ENCODE data around the gene ZNF883.

DNA sequence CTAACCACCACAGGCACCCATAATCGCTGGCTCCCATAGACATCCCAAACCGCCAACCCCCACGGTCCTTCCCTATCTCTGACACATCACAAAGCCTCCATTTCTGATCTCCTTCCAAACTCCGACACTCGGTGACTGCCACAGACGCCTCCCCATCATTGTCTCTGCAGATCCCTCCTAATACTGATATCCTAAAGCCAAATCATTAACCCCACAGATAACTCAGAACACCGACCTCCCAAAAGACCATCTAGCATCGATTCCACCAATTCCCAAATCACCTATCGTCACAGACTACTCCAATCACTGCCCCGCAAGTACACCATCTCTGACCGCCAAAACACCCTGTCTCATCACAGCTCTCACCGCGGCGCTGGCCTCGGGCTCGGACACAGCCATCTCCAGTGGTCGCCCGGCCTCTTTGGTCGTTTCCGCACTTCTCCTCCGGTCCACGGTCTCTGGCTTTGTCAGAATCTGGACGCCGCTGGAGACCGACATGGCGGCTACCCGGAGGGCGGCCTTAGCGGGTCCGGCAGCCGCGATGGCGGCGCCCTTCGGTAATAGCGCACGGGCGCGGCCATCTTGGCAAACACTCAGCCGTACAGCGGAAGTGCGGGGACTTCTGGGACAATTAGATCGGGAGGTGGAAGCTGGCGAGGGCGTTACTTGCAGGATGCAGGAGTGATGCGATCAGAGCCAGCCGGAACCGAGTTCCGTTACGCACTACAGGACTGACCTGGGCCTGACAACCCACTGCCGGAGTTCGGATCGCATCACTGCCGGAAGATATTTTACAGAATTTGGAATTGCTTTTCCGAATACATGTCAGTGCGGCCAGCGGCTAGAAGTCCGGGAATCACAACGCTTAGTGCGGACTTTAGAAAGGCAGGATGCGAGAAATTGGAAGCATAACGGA is 44.5 kb upstream of the ZNF883 start, which contains the start of gene ZFP37:
- TF ChIP-seq, protein P1, sequence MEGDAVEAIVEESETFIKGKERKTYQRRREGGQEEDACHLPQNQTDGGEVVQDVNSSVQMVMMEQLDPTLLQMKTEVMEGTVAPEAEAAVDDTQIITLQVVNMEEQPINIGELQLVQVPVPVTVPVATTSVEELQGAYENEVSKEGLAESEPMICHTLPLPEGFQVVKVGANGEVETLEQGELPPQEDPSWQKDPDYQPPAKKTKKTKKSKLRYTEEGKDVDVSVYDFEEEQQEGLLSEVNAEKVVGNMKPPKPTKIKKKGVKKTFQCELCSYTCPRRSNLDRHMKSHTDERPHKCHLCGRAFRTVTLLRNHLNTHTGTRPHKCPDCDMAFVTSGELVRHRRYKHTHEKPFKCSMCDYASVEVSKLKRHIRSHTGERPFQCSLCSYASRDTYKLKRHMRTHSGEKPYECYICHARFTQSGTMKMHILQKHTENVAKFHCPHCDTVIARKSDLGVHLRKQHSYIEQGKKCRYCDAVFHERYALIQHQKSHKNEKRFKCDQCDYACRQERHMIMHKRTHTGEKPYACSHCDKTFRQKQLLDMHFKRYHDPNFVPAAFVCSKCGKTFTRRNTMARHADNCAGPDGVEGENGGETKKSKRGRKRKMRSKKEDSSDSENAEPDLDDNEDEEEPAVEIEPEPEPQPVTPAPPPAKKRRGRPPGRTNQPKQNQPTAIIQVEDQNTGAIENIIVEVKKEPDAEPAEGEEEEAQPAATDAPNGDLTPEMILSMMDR (IDR thresholded peaks at IDR 0.05; ENCODE audit: low read depth, low read length, missing input control): no peak
- no peak for TF ChIP-seq RAD21 (IDR thresholded peaks at IDR 0.05)
- TF ChIP-seq FOXA1 (IDR thresholded peaks at IDR 0.05): no peak
- TF ChIP-seq HNF4A (conservative IDR thresholded peaks at IDR 0.05): no peak
- TF ChIP-seq YY1 (IDR thresholded peaks at IDR 0.05): peak; percentile 100
- TF ChIP-seq, protein P2, sequence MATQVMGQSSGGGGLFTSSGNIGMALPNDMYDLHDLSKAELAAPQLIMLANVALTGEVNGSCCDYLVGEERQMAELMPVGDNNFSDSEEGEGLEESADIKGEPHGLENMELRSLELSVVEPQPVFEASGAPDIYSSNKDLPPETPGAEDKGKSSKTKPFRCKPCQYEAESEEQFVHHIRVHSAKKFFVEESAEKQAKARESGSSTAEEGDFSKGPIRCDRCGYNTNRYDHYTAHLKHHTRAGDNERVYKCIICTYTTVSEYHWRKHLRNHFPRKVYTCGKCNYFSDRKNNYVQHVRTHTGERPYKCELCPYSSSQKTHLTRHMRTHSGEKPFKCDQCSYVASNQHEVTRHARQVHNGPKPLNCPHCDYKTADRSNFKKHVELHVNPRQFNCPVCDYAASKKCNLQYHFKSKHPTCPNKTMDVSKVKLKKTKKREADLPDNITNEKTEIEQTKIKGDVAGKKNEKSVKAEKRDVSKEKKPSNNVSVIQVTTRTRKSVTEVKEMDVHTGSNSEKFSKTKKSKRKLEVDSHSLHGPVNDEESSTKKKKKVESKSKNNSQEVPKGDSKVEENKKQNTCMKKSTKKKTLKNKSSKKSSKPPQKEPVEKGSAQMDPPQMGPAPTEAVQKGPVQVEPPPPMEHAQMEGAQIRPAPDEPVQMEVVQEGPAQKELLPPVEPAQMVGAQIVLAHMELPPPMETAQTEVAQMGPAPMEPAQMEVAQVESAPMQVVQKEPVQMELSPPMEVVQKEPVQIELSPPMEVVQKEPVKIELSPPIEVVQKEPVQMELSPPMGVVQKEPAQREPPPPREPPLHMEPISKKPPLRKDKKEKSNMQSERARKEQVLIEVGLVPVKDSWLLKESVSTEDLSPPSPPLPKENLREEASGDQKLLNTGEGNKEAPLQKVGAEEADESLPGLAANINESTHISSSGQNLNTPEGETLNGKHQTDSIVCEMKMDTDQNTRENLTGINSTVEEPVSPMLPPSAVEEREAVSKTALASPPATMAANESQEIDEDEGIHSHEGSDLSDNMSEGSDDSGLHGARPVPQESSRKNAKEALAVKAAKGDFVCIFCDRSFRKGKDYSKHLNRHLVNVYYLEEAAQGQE (IDR thresholded peaks at IDR 0.05): peak; percentile 21
- TF ChIP-seq, protein P3, sequence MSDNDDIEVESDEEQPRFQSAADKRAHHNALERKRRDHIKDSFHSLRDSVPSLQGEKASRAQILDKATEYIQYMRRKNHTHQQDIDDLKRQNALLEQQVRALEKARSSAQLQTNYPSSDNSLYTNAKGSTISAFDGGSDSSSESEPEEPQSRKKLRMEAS (IDR thresholded peaks at IDR 0.05): peak; percentile 63
- peak; percentile 58 to 90 for TF ChIP-seq GABPA (IDR thresholded peaks at IDR 0.05 in 1 of 2, conservative IDR thresholded peaks at IDR 0.05 in 1 of 2)
- no peak for TF ChIP-seq TAF1 (conservative IDR thresholded peaks at IDR 0.05)
- TF ChIP-seq, protein P4, sequence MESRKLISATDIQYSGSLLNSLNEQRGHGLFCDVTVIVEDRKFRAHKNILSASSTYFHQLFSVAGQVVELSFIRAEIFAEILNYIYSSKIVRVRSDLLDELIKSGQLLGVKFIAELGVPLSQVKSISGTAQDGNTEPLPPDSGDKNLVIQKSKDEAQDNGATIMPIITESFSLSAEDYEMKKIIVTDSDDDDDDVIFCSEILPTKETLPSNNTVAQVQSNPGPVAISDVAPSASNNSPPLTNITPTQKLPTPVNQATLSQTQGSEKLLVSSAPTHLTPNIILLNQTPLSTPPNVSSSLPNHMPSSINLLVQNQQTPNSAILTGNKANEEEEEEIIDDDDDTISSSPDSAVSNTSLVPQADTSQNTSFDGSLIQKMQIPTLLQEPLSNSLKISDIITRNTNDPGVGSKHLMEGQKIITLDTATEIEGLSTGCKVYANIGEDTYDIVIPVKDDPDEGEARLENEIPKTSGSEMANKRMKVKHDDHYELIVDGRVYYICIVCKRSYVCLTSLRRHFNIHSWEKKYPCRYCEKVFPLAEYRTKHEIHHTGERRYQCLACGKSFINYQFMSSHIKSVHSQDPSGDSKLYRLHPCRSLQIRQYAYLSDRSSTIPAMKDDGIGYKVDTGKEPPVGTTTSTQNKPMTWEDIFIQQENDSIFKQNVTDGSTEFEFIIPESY (IDR thresholded peaks at IDR 0.05): peak; percentile 28
- TF ChIP-seq SP1 (IDR thresholded peaks at IDR 0.05): peak; percentile 37
- TF ChIP-seq EGR1 (IDR thresholded peaks at IDR 0.05; ENCODE audit: low read depth in 2 of 2): no peak
- TF ChIP-seq RXRA (IDR thresholded peaks at IDR 0.05): peak in 1 of 2 donors; percentile 16
- no peak for TF ChIP-seq FOXA2 (IDR thresholded peaks at IDR 0.05)
